ENCODE results near the gene AP1S3.

GRCh38 chr2:223788826-223789225 lies 48.6 kb downstream of the AP1S3 start:
- TF ChIP-seq CTCF (IDR thresholded peaks at IDR 0.05 in 8 of 11, conservative IDR thresholded peaks at IDR 0.05 in 3 of 11) (no peak), POLR2AphosphoS5 (IDR thresholded peaks at IDR 0.05) (no peak)
